H1 (cell line): ENCODE results near the gene GAR1. TPM values are rescaled to one million over a fixed set of nuclear protein-coding genes. Genes with fewer than 3 reads are reported as not detected.

Source experiments
- CTCF ChIA-PET: fragments of 300-600 bp; sonication (Branson Sonifier 250); formaldehyde crosslinking; loops from one replicate; lab custom pipeline; 2021; ENCODE audit not compliant: partially characterized antibody; lab: Charles Lee
- POLR2A ChIA-PET: fragments of 300-600 bp; sonication (Branson Sonifier 250); formaldehyde crosslinking; loops from one replicate; lab custom pipeline; 2021; ENCODE audit warnings: inconsistent platforms; ENCODE audit not compliant: partially characterized antibody; lab: Charles Lee
- DNase-seq, 2 experiments: peaks; one replicate each; pipeline versions ENCODE4 v3.0.0 to v3.0.0-alpha.2; 2010 to 2022; ENCODE audit warnings: low spot score in 2 of 2, low read depth in 1 of 2, mixed read lengths in 1 of 2
- FAIRE-seq: peaks from 2 replicates; lab custom pipeline; 2011; peaks lifted over from hg19 to GRCh38; lab: Jason Lieb, UNC
- H2AFZ ChIP-seq: 2 replicates; pipeline ENCODE4 v1.8.1; 2012; ENCODE audit warnings: low read length, inconsistent platforms
- H2AK5ac ChIP-seq: 2 replicates; pipeline ENCODE4 v1.6.1; 2013; ENCODE audit warnings: low read depth, low read length
- H2BK120ac ChIP-seq: replicated peaks from 2 replicates; pipeline ENCODE3; 2013; ENCODE audit warnings: low read depth, low read length, inconsistent platforms
- H2BK12ac ChIP-seq: 2 replicates; pipeline ENCODE4 v1.6.1; 2013; ENCODE audit warnings: low read depth, low read length
- H2BK15ac ChIP-seq: 2 replicates; pipeline ENCODE4 v1.6.1; 2013; ENCODE audit warnings: low read length
- H2BK20ac ChIP-seq: 2 replicates; pipeline ENCODE4 v1.6.1; 2013; ENCODE audit warnings: low read length
- H2BK5ac ChIP-seq: 2 replicates; pipeline ENCODE4 v1.6.1; 2013; ENCODE audit warnings: low read depth, low read length
- H3K14ac ChIP-seq: 2 replicates; pipeline ENCODE4 v1.6.1; 2013; ENCODE audit warnings: inconsistent platforms; ENCODE audit not compliant: insufficient read length
- H3K18ac ChIP-seq: 2 replicates; pipeline ENCODE4 v1.6.1; 2013; ENCODE audit warnings: low read length; ENCODE audit errors: extremely low read depth
- H3K23ac ChIP-seq: 2 replicates; pipeline ENCODE4 v1.6.1; 2013; ENCODE audit warnings: inconsistent platforms; ENCODE audit not compliant: insufficient read length
- H3K23me2 ChIP-seq: 2 replicates; pipeline ENCODE4 v1.6.1; 2013; ENCODE audit warnings: low read depth, low read length
- H3K27ac ChIP-seq: 2 replicates; pipeline ENCODE4 v1.6.1; 2011; ENCODE audit warnings: low read depth, low read length, inconsistent platforms
- H3K27me3 ChIP-seq, 4 experiments: replicated peaks in 1 of 4; 1 replicate in 1 of 4; 2 replicates in 3 of 4; pipeline versions ENCODE4 v1.6.1 to v1.8.1; 2011 to 2013; ENCODE audit warnings: low read length in 3 of 4, mild to moderate bottlenecking in 3 of 4, inconsistent platforms in 2 of 4, mixed read lengths in 2 of 4, moderate library complexity in 1 of 4; ENCODE audit not compliant: control insufficient read depth in 3 of 4, insufficient read depth in 3 of 4; ENCODE audit errors: extremely low read depth in 1 of 4
- H3K36me3 ChIP-seq, 4 experiments: 2 replicates each; pipeline versions ENCODE4 v1.6.1 to v1.8.1; 2011 to 2013; ENCODE audit warnings: mild to moderate bottlenecking in 4 of 4, low read length in 3 of 4, moderate library complexity in 2 of 4, control low read depth in 1 of 4, inconsistent platforms in 1 of 4; ENCODE audit not compliant: insufficient read depth in 4 of 4, control insufficient read depth in 2 of 4
- H3K4ac ChIP-seq: replicated peaks from 2 replicates; pipeline ENCODE3; 2013; ENCODE audit warnings: low read length, low read depth, mixed read lengths, inconsistent platforms; ENCODE audit not compliant: insufficient read length
- H3K4me1 ChIP-seq, 4 experiments: replicated peaks in 1 of 4; 1 replicate in 1 of 4; 2 replicates in 3 of 4; pipeline versions ENCODE4 v1.6.1 to v1.8.1; 2011 to 2013; ENCODE audit warnings: low read length in 3 of 4, inconsistent platforms in 2 of 4, mixed read lengths in 1 of 4; ENCODE audit not compliant: insufficient read depth in 4 of 4, control insufficient read depth in 3 of 4
- H3K4me2 ChIP-seq, 2 experiments: 2 replicates each; pipeline versions ENCODE4 v1.6.1 to v1.8.1; 2011 to 2013; ENCODE audit warnings: low read depth in 2 of 2, low read length in 2 of 2, control low read depth in 1 of 2, inconsistent platforms in 1 of 2, mild to moderate bottlenecking in 1 of 2; ENCODE audit not compliant: insufficient read depth in 1 of 2
- H3K4me3 ChIP-seq, 4 experiments: fragments of 200-600, 300-600 bp in 1 of 4; sonication (generic), shearing (Covaris generic), sonication (Bioruptor Twin) in 1 of 4; 2 replicates each; pipeline versions ENCODE4 v1.5.1 to v1.8.1; 2011 to 2016; ENCODE audit warnings: low read length in 4 of 4, low read depth in 3 of 4, control low read depth in 2 of 4, inconsistent platforms in 2 of 4, mild to moderate bottlenecking in 2 of 4, mixed read lengths in 1 of 4, moderate library complexity in 1 of 4; ENCODE audit not compliant: insufficient read depth in 2 of 4; ENCODE audit errors: extremely low read depth in 1 of 4
- H3K56ac ChIP-seq: replicated peaks from 2 replicates; pipeline ENCODE3; 2013; ENCODE audit warnings: low read depth, mild to moderate bottlenecking, mixed read lengths, low read length, inconsistent platforms; ENCODE audit not compliant: insufficient read length
- H3K79me1 ChIP-seq: 2 replicates; pipeline ENCODE4 v1.6.1; 2013; ENCODE audit warnings: low read depth, low read length, control low read depth
- H3K79me2 ChIP-seq, 2 experiments: 2 replicates each; pipeline versions ENCODE4 v1.6.1 to v1.8.1; 2012 to 2013; ENCODE audit warnings: low read length in 2 of 2, mild to moderate bottlenecking in 2 of 2, inconsistent platforms in 1 of 2; ENCODE audit not compliant: insufficient read depth in 2 of 2, control insufficient read depth in 1 of 2
- H3K9ac ChIP-seq, 4 experiments: replicated peaks in 1 of 4; 1 replicate in 1 of 4; 2 replicates in 3 of 4; pipeline versions ENCODE4 v1.6.1 to v1.8.1; 2011 to 2013; ENCODE audit warnings: low read depth in 3 of 4, low read length in 3 of 4, control low read depth in 2 of 4, mild to moderate bottlenecking in 2 of 4, moderate library complexity in 2 of 4, inconsistent platforms in 1 of 4; ENCODE audit errors: extremely low read depth in 1 of 4
- H3K9me3 ChIP-seq, 2 experiments: 2 replicates each; pipeline versions ENCODE4 v1.6.1 to v1.8.1; 2012 to 2013; ENCODE audit warnings: mild to moderate bottlenecking in 2 of 2, moderate library complexity in 2 of 2, control low read depth in 1 of 2, inconsistent platforms in 1 of 2, low read depth in 1 of 2, low read length in 1 of 2, mixed read lengths in 1 of 2; ENCODE audit not compliant: insufficient read depth in 2 of 2
- H4K20me1 ChIP-seq, 2 experiments: replicated peaks in 1 of 2; 2 replicates each; pipeline versions ENCODE3 to v1.8.1; 2011 to 2013; ENCODE audit warnings: inconsistent platforms in 2 of 2, low read length in 2 of 2, mild to moderate bottlenecking in 1 of 2; ENCODE audit not compliant: insufficient read depth in 2 of 2, control insufficient read depth in 1 of 2
- H4K5ac ChIP-seq: 2 replicates; pipeline ENCODE4 v1.6.1; 2013; ENCODE audit warnings: low read length, low read depth, mixed read lengths, inconsistent platforms; ENCODE audit not compliant: insufficient read length
- H4K8ac ChIP-seq: 2 replicates; pipeline ENCODE4 v1.8.0; 2013; ENCODE audit warnings: mild to moderate bottlenecking, moderate library complexity, low read length, inconsistent platforms; ENCODE audit not compliant: insufficient read depth; ENCODE audit errors: extremely low read depth
- H4K91ac ChIP-seq: replicated peaks from 2 replicates; pipeline ENCODE3; 2013; ENCODE audit warnings: low read length, mixed read lengths, inconsistent platforms; ENCODE audit not compliant: insufficient read length
- CBX5 ChIP-seq: fragments of 300-800, 300-1000 bp; sonication (generic); IDR thresholded peaks from 2 replicates; pipeline ENCODE4 v1.7.1; 2016; ENCODE audit warnings: antibody characterized with exemption, low read length, low read depth
- MAFK ChIP-seq: IDR thresholded peaks from 2 replicates; pipeline ENCODE4 v1.6.1; 2012; ENCODE audit warnings: low read depth, mild to moderate bottlenecking, improper control_type of control experiment, low read length
- POLR2A ChIP-seq, 2 experiments: IDR thresholded peaks; 1 replicate in 1 of 2; 2 replicates in 1 of 2; pipeline ENCODE4 v1.6.1; 2011; ENCODE audit warnings: low read depth in 2 of 2, low read length in 2 of 2, mild to moderate bottlenecking in 2 of 2; ENCODE audit errors: control extremely low read depth in 1 of 2
- RAD21 ChIP-seq, 2 experiments: IDR thresholded peaks in 1 of 2; conservative IDR thresholded peaks in 1 of 2; 2 replicates each; pipeline ENCODE4 v1.6.1; 2011; ENCODE audit warnings: low read depth in 2 of 2, low read length in 2 of 2, improper control_type of control experiment in 1 of 2, inconsistent platforms in 1 of 2, mild to moderate bottlenecking in 1 of 2, moderate library complexity in 1 of 2
- SAP30 ChIP-seq: fragments of 300-600 bp; sonication (generic); IDR thresholded peaks from 2 replicates; pipeline ENCODE4 v1.7.1; 2012; ENCODE audit warnings: low read length, moderate library complexity, mild to moderate bottlenecking, inconsistent platforms; ENCODE audit not compliant: insufficient read depth, insufficient replicate concordance
- SIN3A ChIP-seq, 2 experiments: IDR thresholded peaks in 1 of 2; conservative IDR thresholded peaks in 1 of 2; 2 replicates each; pipeline ENCODE4 v1.6.1; 2011 to 2012; ENCODE audit warnings: low read length in 2 of 2, improper control_type of control experiment in 1 of 2, low read depth in 1 of 2, mild to moderate bottlenecking in 1 of 2
- SIX5 ChIP-seq: IDR thresholded peaks from 2 replicates; pipeline ENCODE4 v1.6.1; 2011; ENCODE audit warnings: mild to moderate bottlenecking, low read depth, low read length
- SP4 ChIP-seq: IDR thresholded peaks from 2 replicates; pipeline ENCODE4 v1.6.1; 2012; ENCODE audit warnings: low read length, inconsistent platforms
- TCF12 ChIP-seq: IDR thresholded peaks from 2 replicates; pipeline ENCODE4 v1.6.1; 2011; ENCODE audit warnings: low read depth, mild to moderate bottlenecking, low read length
- YY1 ChIP-seq: IDR thresholded peaks from 2 replicates; pipeline ENCODE4 v1.6.1; 2011; ENCODE audit warnings: low read depth, mild to moderate bottlenecking, low read length
- WGBS, 2 experiments: shearing (Covaris generic) in 1 of 2; methylation state at CpG; one replicate each; pipeline versions ENCODE4 v1.1.6 to v1.1.7; 2013 to 2015; ENCODE audit warnings: low lambda C conversion rate in 2 of 2, mixed read lengths in 2 of 2, inconsistent platforms in 1 of 2, low coverage in 1 of 2, missing lambda C conversion rate in 1 of 2; ENCODE audit not compliant: insufficient replicate concordance in 2 of 2, insufficient coverage in 1 of 2, insufficient read length in 1 of 2; ENCODE audit errors: extremely low coverage in 1 of 2, missing lambda C conversion rate in 1 of 2; 5-methylcytosine and 5-hydroxymethylcytosine counted together
- polyA plus RNA-seq, 7 experiments: library from polyadenylated mRNA; depleted of rRNA in 3 of 7; stranded (reverse) in 5 of 7; unstranded in 2 of 7; fragments of >200 nt in 5 of 7; fragments of 200-250 nt in 2 of 7; gene quantifications; 1 replicate in 5 of 7; 2 replicates in 1 of 7; 4 replicates in 1 of 7; pipeline versions ENCODE4 v1.2.1 to v1.2.3, GENCODE V29; 2011 to 2013; ENCODE audit warnings: missing spikeins in 2 of 7, mixed read lengths in 2 of 7
- total RNA-seq: library from RNA; stranded (reverse); fragmentation: NEBNext Ultra II Directional; extraction: Animal tissue kit (Norgen Biotek cat#: 25700); gene quantifications from 2 replicates; pipeline ENCODE4 v1.2.1, GENCODE V29; 2021
- TF ChIP-seq, protein P1 (sequence below): IDR thresholded peaks from 2 replicates; pipeline ENCODE4 v1.6.1; 2011; ENCODE audit warnings: low read length, improper control_type of control experiment

The GAR1 gene
- total and polyA plus RNA-seq, 2 of the 8 experiments (the other 6 are each of a cell fraction or from before 2014, with no cell fraction given) = 14.5 to 37.5 TPM

- no peak overlapping the region for H4K91ac ChIP-seq
- H3K36me3 ChIP-seq = no peaks in the 10 kb centered on the region
- H2AFZ ChIP-seq = no peak overlapping the region
- H3K56ac ChIP-seq = no peak overlapping the region
- no peak overlapping the region for H3K18ac ChIP-seq
- DNase-seq (no peak), FAIRE-seq (no peak)
- H2BK15ac ChIP-seq = no peak overlapping the region
- no peaks in the 10 kb centered on the region for H3K23me2 ChIP-seq
- H2BK120ac ChIP-seq = no peak overlapping the region
- H3K4me2 ChIP-seq = no peak overlapping the region
- CTCF ChIA-PET = interaction anchor here (1.6 to 1.8 kb wide), 2 partner anchors 9 to 10 kb away, joined by 5 to 6 read pairs; no protein-coding TSS in a partner anchor
- no peaks in the 10 kb centered on the region for H4K20me1 ChIP-seq
- H3K4me1 ChIP-seq = no peaks in the 10 kb centered on the region
- H2AK5ac ChIP-seq = no peak overlapping the region
- H4K8ac ChIP-seq = peak overlapping the region; percentile 68; the same call in 1 of the 2 replicates
- H3K23ac ChIP-seq = no peak overlapping the region
- H2BK5ac ChIP-seq = no peak overlapping the region
- no peak overlapping the region for H3K14ac ChIP-seq
- no peak overlapping the region for H3K9ac ChIP-seq
- no peaks in the 10 kb centered on the region for H3K79me2 ChIP-seq
- H3K79me1 ChIP-seq = no peaks in the 10 kb centered on the region
- peaks cover 0 to 3% of the 10 kb centered on the region in 2 experiments; a peak in 2 of 4 replicates for H3K9me3 ChIP-seq
- no peak overlapping the region for H4K5ac ChIP-seq
- 95% methylated on average over 6 of the region's 6 CpGs; no CpG with 5 or more reads in 1 of the 2 experiments for WGBS, 2 experiments
- POLR2A ChIA-PET = interaction anchor here (0.7 kb wide), 1 partner anchor 20 kb away, joined by 3 read pairs; no protein-coding TSS in a partner anchor
- no peak overlapping the region for H3K27ac ChIP-seq
- no peak overlapping the region for H2BK20ac ChIP-seq
- H3K4ac ChIP-seq = no peak overlapping the region
- TF ChIP-seq SIX5 = no peak
- TF ChIP-seq RAD21 (IDR thresholded peaks at IDR 0.05 in 1 of 2, conservative IDR thresholded peaks at IDR 0.05 in 1 of 2; ENCODE audit: low read depth in 2 of 2, low read length in 2 of 2) = no peak
- no peak for TF ChIP-seq SIN3A (conservative IDR thresholded peaks at IDR 0.05 in 1 of 2, IDR thresholded peaks at IDR 0.05 in 1 of 2; ENCODE audit: low read depth in 1 of 2, low read length in 2 of 2)
- TF ChIP-seq POLR2A (IDR thresholded peaks at IDR 0.05; ENCODE audit: control extremely low read depth in 1 of 2, low read depth in 2 of 2, low read length in 2 of 2) = no peak
- no peak for TF ChIP-seq TCF12
- no peak for TF ChIP-seq MAFK
- no peak for TF ChIP-seq SAP30
- TF ChIP-seq SP4 = no peak
- no peak for TF ChIP-seq CBX5
- TF ChIP-seq, protein P1, sequence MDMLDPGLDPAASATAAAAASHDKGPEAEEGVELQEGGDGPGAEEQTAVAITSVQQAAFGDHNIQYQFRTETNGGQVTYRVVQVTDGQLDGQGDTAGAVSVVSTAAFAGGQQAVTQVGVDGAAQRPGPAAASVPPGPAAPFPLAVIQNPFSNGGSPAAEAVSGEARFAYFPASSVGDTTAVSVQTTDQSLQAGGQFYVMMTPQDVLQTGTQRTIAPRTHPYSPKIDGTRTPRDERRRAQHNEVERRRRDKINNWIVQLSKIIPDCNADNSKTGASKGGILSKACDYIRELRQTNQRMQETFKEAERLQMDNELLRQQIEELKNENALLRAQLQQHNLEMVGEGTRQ = no peak
- no peak for TF ChIP-seq YY1
- TF ChIP-seq, all 59 proteins: peak for 0
- Histone ChIP-seq H2BK12ac (no peak overlapping the region), H3K4me3 (no peak overlapping the region), H3K27me3 (no peaks in the 10 kb centered on the region)
Observed at GRCh38 chr4:109795059-109795458, 20.5 kb upstream of the GAR1 start.
